GM18868 (cell line): ENCODE data around the gene CACNA1B.

Experiments
- ATAC-seq: cut with Tn5 transposase; IDR thresholded peaks from one replicate; pipeline ENCODE4 v1.9.1; 2021; ENCODE audit warnings: mild to moderate bottlenecking, moderate library complexity; ENCODE audit not compliant: unreplicated experiment

CACNA1B gene

DNA sequence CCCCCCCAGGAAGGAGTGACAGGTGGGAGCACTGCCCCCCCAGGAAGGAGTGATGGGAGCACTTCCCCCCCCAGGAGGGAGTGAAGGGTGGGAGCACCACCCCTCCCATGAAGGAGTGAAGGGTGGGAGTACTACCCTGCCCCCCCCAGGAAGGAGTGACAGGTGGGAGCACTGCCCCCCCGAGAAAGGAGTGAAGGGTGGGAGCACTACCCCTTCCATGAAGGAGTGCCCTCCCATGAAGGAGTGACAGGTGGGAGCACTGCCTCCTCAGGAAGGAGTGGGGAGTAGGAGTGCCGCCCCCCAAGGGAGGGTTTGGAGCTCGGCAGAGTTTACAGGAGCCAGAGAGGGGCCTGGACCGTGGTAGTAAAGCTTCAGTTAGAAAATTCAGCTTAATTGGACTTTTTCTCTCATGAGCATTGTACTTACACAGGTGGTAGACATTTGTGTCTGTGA, 100.7 kb downstream of the CACNA1B start:
- no peak for ATAC-seq

- ATAC-seq = no peak
These were observed 104.6 kb downstream of the CACNA1B start for GRCh38 chr9:137982200-137982599.

DNA sequence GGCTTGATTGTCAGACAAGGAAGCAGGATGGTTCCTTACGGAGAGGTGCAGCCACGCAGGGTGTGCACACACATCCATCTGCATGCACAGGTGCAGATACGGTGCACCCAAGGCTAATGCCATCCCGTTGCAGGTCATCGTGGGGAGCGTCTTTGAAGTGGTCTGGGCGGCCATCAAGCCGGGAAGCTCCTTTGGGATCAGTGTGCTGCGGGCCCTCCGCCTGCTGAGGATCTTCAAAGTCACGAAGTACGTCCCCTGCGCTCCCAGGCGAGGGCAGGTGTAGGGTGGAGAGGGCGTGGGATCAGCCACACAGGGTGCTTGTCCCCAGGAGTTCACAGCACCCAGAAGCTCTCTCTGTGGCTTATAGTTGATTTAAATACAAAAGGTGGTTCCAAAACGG, 106.4 kb downstream of the CACNA1B start:
- no peak for ATAC-seq

GRCh38 chr9:137984520-137985257, 107.1 kb downstream of the CACNA1B start:
- ATAC-seq = no peak

GRCh38 chr9:137985637-137986071, 108.1 kb downstream of the CACNA1B start:
- ATAC-seq = no peak

DNA sequence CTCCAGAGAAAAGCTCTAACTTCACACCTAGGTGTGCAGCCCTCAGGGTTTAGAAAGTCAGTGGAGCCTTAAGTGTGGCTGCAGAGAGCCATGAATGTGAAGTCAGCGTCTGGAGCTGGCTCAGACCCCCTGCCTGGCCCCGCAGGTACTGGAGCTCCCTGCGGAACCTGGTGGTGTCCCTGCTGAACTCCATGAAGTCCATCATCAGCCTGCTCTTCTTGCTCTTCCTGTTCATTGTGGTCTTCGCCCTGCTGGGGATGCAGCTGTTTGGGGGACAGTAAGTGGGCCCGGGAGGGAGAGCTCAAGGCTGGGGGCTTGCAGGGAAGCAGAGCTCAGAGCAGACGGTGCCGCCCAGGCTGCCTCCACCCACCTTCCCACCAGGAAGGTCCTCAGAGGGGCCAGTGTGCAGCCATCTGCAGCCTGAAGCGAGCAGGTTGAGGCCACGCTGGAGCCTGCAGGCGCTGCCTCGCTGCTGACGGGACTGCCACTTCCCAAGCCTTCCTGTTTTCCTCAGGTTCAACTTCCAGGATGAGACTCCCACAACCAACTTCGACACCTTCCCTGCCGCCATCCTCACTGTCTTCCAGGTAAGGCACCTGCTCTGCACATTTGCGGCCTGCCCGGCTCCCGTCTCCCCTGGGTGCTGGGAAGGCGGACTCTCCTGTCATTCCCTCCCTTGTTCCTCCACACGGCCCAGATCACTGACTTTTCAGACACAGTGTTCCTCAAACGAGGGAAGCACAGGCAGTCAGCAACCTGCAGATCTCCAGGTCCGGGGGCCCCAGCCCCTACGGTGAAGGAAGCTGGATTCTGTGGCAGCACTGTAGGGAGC, 108.9 kb downstream of the CACNA1B start:
- no peak for ATAC-seq

GRCh38 chr9:137987244-137988030, 109.9 kb downstream of the CACNA1B start:
- no peak for ATAC-seq

- no peak for ATAC-seq
These were observed 110.5 kb downstream of the CACNA1B start for GRCh38 chr9:137988051-137988450.

GRCh38 chr9:137988701-137989100, 111.1 kb downstream of the CACNA1B start:
- no peak for ATAC-seq

DNA sequence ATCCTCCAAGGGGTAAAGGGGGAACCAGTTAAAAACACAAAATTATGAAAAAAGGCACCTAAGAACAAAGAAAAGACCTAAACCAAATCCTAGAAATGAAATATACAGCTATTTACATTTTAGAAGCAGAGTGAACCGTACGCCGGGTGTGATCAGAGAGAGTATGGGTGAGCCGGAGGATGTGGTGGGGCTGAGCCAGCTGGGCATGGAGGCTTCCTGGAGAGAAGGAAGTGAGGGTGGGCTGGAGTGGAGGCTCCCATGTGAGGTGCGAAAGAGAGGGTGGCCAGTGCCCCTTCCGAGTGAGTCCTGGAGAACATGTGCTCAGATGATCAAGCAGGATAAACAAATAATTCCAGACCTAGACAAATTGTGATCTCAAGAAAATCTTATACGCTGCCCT, 111.6 kb downstream of the CACNA1B start:
- ATAC-seq = no peak

GRCh38 chr9:137989999-137990715, 112.6 kb downstream of the CACNA1B start:
- ATAC-seq = no peak

- ATAC-seq = no peak
These were observed 126.1 kb downstream of the CACNA1B start for GRCh38 chr9:138003485-138004190.

DNA sequence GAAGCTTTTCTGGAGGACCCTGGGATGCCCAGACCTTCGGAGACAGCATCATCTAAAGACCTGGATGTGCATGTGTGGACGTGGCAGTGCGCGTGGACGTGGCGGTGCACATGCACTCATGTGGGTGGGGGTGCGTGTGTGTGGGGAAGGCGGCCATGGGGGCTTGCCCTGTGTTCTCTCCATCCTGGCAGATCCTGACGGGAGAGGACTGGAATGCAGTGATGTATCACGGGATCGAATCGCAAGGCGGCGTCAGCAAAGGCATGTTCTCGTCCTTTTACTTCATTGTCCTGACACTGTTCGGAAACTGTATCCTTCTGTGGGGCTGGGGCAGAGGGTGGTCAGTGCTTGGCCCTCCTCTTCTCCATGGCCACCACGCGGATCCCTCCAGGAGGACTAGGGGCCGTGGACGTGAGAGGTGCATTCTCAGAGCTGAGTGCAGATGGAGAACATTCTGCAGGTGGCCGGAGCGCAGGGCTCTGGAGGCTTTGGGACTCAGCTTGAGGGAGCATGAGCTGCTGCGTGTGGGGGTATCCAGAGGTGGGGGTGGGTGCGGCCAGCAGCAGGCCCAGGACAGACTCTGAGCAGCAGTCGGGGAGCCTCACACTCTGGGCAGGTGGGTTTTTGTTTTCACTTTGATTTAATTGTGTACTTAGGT, 129.1 kb downstream of the CACNA1B start:
- ATAC-seq = no peak

- no peak for ATAC-seq
These were observed 130.0 kb downstream of the CACNA1B start for GRCh38 chr9:138007566-138007917.

GRCh38 chr9:138007918-138008841, 130.6 kb downstream of the CACNA1B start:
- ATAC-seq = no peak

DNA sequence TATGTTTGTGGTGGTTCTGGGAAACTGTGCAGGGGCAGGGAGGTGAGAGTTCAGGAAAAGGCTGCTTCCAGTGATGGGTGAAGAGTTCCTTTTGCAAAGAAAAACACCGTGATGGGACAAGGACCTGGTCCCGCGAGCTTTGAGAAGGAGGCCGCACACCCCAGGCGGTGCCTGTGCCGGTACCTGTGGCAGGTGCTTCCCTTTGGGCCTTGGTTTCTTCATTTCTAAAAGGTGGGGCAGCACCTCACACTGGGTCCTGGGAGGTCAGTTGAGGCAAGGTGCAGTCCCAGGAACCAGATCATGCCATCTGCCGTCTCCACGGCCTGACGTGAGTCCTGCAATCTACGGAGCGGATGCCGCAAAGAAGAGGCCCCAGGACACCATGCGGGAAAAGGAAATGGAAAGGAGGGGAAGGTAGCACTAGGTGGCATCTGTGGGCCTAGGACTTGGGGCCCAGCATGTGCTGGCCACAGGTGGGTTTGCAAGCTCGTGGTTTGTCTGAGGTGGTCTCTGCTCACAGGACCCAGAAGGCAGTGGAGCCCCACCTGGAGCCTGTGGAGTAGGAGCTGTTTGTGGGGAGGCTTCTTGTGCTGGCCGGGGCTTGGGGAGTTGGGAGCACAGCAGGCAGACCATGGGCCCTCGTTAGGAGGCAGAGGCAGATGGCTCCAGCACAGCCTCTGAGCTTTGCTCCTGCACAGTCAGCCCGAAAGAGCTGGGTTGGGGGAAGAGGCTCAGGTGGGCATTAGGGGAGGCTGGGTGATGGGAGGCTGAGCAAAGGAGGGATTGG, 131.6 kb downstream of the CACNA1B start:
- no peak for ATAC-seq

- no peak for ATAC-seq
These were observed 132.5 kb downstream of the CACNA1B start for GRCh38 chr9:138009803-138010690.
